ENCODE results near the gene MSLN.
A peak's percentile ranks its signal among the peaks of the same experiment; 100 is the strongest.

Gene MSLN

DNA sequence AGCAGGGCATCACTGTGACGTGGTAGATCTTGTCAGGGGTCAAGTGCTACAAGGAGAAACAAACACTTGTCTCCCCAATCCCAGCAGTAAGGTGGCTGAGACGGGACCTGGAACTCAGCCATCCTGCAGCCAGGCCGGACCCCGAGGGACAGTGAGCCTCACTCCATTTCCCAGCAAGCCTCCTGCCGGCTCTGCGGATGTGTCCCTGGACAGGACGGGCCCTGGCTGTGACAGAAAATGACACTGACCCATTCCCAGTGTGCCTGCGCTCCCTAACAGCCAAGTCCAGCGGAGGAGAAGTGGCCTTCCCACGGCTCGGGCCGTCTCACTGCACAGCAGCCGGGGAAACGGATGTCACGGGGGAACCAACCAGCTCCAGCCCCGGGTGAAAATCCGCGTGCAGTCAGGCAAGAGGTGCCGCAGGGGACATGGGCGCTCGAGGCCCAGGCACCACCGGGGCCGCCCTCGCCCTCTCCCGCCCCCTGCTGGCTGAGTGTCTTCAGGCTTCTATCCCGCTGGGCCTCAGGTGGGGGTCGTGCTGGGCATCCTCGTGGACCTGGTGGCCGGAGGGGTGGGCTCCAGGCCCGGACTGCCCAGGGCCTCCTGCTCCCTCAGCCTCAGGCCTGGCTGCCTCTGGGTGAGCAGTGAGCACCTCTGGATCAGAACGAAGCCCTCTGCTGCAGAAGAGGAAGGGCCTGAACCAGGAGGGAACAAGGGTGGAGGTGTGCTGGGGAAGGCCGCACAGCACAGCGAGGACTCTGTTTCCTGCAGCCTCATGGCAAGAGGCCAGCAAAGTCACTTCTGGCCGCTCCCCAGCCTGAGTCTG, 26.9 kb upstream of the MSLN start:
- H3K4me3 ChIP-seq (ENCODE audit: low read length), result no peak overlapping the region
- TF ChIP-seq, protein P1, sequence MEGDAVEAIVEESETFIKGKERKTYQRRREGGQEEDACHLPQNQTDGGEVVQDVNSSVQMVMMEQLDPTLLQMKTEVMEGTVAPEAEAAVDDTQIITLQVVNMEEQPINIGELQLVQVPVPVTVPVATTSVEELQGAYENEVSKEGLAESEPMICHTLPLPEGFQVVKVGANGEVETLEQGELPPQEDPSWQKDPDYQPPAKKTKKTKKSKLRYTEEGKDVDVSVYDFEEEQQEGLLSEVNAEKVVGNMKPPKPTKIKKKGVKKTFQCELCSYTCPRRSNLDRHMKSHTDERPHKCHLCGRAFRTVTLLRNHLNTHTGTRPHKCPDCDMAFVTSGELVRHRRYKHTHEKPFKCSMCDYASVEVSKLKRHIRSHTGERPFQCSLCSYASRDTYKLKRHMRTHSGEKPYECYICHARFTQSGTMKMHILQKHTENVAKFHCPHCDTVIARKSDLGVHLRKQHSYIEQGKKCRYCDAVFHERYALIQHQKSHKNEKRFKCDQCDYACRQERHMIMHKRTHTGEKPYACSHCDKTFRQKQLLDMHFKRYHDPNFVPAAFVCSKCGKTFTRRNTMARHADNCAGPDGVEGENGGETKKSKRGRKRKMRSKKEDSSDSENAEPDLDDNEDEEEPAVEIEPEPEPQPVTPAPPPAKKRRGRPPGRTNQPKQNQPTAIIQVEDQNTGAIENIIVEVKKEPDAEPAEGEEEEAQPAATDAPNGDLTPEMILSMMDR (conservative IDR thresholded peaks at IDR 0.05; ENCODE audit: low read depth, low read length), result peak; percentile 55
- no peak for DNase-seq (ENCODE audit: low read depth)

GRCh38 chr16:734208-734980, 26.1 kb upstream of the MSLN start:
- TF ChIP-seq, protein P1 (conservative IDR thresholded peaks at IDR 0.05; ENCODE audit: low read depth, low read length), result no peak
- H3K4me3 ChIP-seq (ENCODE audit: low read length), result no peak overlapping the region
- no peak for DNase-seq (ENCODE audit: low read depth)

DNA sequence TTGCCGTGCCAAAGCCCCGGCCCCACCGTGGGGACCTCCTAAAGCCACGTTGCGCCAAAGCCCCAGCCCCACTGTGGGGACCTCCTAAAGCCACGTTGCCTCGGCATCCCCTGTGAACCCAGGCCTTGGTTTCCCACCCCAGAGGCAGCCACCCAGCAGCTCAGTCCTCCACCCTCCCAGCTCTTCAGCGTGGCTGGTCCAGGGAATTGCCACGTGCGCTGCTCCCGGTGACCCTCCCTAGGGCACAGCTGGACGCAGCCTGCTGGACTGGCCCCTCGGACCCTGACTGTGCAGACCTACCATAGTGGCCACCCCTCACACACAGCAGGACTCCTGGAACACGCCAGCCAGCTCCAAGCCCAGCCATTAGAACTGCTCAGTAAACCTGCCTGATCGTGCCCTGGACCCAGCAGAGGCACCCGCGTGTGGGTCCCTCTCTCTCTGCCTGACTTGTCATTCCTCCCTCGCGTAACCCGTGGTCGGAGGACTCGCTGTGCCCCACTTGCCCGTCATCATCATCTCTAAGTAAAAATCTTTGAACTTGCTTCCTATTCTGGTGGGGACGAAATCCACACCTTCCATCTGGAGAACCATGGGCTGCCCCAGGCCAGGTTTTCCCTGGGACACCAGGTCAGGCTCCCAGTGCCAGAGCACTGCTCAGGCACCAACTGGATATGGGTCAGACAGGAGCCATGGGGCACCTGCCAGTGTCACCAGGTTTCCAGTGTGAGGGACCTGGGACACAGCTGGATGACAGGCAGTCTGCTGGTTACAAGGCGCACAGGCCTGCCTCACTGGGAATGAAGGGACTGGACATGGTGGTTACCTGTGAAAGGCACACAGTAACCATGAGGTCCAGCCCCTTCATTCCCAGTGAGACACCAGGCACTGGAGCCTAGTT, 25.3 kb upstream of the MSLN start:
- no peak for DNase-seq (ENCODE audit: low read depth)

DNA sequence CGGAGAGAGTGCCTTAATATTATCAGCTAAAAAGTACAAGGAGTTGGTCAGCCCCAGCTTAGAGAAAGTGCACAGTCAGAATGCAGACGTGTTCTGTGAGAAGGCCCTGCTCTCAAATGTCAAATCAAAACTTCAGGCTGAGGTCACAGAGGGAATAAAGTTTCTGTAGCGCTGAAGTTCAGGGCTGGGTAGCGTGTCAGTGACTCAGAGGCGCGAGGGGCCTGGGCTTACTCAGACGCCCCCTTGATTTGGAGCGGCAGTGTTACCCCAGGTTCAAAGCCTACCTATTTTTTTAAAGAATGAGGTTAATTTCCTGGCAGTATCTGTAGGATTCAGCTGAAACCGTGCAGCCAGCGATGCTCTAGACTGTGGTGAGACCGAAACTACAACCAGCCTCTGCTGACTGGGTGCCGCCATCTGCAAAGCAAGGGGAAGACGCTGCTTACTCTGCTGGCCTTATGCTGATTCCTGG, 24.5 kb upstream of the MSLN start:
- TF ChIP-seq, protein P1 (conservative IDR thresholded peaks at IDR 0.05; ENCODE audit: low read depth, low read length), result no peak
- no peak for DNase-seq (ENCODE audit: low read depth)
- H3K4me3 ChIP-seq (ENCODE audit: low read length), result no peak overlapping the region

More for the DNA sequence above, 25.3 kb upstream of the MSLN start:
- no peak overlapping the region for H3K4me3 ChIP-seq (ENCODE audit: low read length)
- TF ChIP-seq, protein P1 (conservative IDR thresholded peaks at IDR 0.05; ENCODE audit: low read depth, low read length), result no peak

GRCh38 chr16:736936-737481, 23.5 kb upstream of the MSLN start:
- no peak overlapping the region for H3K4me3 ChIP-seq (ENCODE audit: low read length)

More at GRCh38 chr16:736936-737481, 23.5 kb upstream of the MSLN start:
- no peak for DNase-seq (ENCODE audit: low read depth)
- TF ChIP-seq, protein P1 (conservative IDR thresholded peaks at IDR 0.05; ENCODE audit: low read depth, low read length), result no peak

All from retinal pigment epithelial cell (primary cell).